Activated CD4-positive, CD25-positive, alpha-beta regulatory T cell treated with anti-CD3 and anti-CD28 coated beads, Interleukin-2, amount 50 U/mL, for 24 hours (primary cell): ENCODE data around the gene PRPF8.
"Not testable (repeated sequence)": the region's sequence is repeated elsewhere in the genome, so short reads cannot be mapped to it uniquely, and the experiment has no call there.

Experiments
- ATAC-seq, 2 donors: fragments of 150-1000 bp; cut with Tn5 transposase; one replicate each; pipeline ENCODE4 v1.10.0; 2021; ENCODE audit warnings: mild to moderate bottlenecking in 1 of 2, moderate library complexity in 1 of 2

The PRPF8 gene

GRCh38 chr17:1684378-1685189 is at the start of gene PRPF8:
Gene PRPF8 (minus strand): TSS chr17:1684867. CDS start chr17:1684571, 296 bp downstream.
- ATAC-seq: peak; percentile 99

GRCh38 chr17:1733759-1734158 is 49.1 kb upstream of the PRPF8 start:
- no peak for ATAC-seq

GRCh38 chr17:1732833-1733321 is 48.2 kb upstream of the PRPF8 start:
- ATAC-seq: no peak

GRCh38 chr17:1732241-1732832 is 47.7 kb upstream of the PRPF8 start:
- ATAC-seq: no peak

GRCh38 chr17:1731194-1731506 is 46.5 kb upstream of the PRPF8 start:
- no peak for ATAC-seq

GRCh38 chr17:1730326-1731193 is 45.9 kb upstream of the PRPF8 start:
- ATAC-seq: no peak

- no peak for ATAC-seq
Observed at GRCh38 chr17:1729966-1730325, 45.3 kb upstream of the PRPF8 start.

GRCh38 chr17:1727876-1728630 is 43.4 kb upstream of the PRPF8 start:
- ATAC-seq: no peak

- ATAC-seq: no peak
Observed at GRCh38 chr17:1727258-1727789, 42.7 kb upstream of the PRPF8 start.

GRCh38 chr17:1726626-1727257 is 42.1 kb upstream of the PRPF8 start:
- no peak for ATAC-seq

GRCh38 chr17:1725642-1726511 is 41.2 kb upstream of the PRPF8 start:
- no peak for ATAC-seq

GRCh38 chr17:1724869-1725641 is 40.4 kb upstream of the PRPF8 start:
- ATAC-seq: peak; percentile 64 to 68

GRCh38 chr17:1724351-1724868 is 39.7 kb upstream of the PRPF8 start, which contains the start of gene WDR81:
Gene WDR81 (plus strand): TSS chr17:1724704. CDS start chr17:1724960, 256 bp downstream.
- peak; percentile 85 to 86 for ATAC-seq

GRCh38 chr17:1722022-1722421 is 37.4 kb upstream of the PRPF8 start:
- ATAC-seq: not testable (repeated sequence)

- no peak for ATAC-seq
Observed at GRCh38 chr17:1720856-1721386, 36.3 kb upstream of the PRPF8 start.

GRCh38 chr17:1718362-1719165 is 33.9 kb upstream of the PRPF8 start:
- ATAC-seq: no peak

GRCh38 chr17:1716912-1717695 is 32.4 kb upstream of the PRPF8 start:
- peak; percentile 70 to 73 for ATAC-seq
